Hematopoietic multipotent progenitor cell treated with erythropoietin and hydrocortisone succinate and interleukin-3 and kit ligand, for 6 days (in vitro differentiated cells): Measurements from ENCODE around the gene SEMA3C.
"Not testable (repeated sequence)": the region's sequence is repeated elsewhere in the genome, so short reads cannot be mapped to it uniquely, and the experiment has no call there.

ENCODE experiments used
- DNase-seq: peaks from one replicate; pipeline ENCODE4 v3.0.0-alpha.2; 2015

Gene SEMA3C

DNA sequence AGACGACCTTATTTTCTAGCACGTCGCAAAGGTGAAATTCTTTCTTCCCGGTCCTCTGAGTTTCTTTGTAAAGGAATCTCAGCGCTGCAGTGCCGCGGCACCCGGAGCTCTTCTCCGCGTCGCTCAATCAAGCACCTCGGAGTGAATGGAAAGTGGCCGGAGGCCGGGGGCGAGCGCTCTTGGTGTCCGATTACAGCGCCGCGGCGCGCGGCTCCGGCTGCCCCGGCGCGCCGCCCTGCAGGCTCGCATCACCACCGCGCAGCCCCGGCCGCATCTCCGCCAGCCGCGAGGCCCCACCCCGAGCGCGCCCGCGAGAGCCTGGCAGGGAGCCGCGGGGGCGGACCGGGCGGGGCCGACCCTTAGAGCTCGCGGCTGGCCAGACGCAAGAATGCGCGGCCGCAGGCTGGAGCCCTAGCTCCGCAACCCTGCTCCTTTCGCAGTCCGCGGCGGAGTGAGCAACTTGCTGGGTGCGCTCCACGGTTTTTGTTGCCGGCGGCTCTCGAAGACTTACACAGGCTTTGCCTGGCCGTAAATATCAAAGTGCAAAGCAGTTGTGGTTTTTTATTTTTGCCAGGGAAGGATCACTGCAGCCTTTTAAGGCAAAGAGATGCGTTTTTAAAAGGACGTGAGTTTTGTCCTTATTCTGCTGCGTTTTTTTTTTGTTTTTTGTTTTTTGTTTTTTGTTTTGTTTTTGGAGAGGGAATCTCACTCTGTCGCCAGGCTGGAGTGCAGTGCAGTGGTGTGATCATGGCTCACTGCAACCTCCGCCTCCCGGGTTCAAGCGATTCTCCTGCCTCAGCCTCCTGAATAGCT lies at the start of gene SEMA3C:
Gene SEMA3C (minus strand): TSS at position 143 of the 813 bp plus-strand sequence. CDS start 2,270 bp downstream, outside the sequence.
- peak; percentile 88 for DNase-seq

- DNase-seq = no peak
These were observed 49.8 kb upstream of the SEMA3C start for GRCh38 chr7:80968606-80969005.

DNA sequence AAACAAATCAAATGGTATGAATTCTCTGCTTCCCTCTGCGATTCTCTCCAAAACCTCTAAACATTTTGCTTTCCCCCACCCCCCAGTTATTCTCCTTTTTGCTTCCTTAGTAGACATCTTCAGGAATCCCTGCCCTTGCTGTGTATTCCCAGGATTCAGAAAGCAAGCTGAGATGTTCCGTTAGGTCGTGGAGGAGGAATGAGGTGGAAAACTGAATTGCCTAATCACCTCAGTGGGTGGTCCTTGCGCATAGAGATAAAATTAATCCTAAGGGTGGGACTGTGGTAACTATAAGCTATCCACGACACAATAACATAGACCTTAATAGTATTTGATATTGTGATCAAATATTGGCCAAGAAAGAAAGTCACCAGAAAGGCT lies 49.1 kb upstream of the SEMA3C start:
- no peak for DNase-seq

- peak; percentile 8 for DNase-seq
These were observed 48.4 kb upstream of the SEMA3C start for GRCh38 chr7:80967071-80967916.

DNA sequence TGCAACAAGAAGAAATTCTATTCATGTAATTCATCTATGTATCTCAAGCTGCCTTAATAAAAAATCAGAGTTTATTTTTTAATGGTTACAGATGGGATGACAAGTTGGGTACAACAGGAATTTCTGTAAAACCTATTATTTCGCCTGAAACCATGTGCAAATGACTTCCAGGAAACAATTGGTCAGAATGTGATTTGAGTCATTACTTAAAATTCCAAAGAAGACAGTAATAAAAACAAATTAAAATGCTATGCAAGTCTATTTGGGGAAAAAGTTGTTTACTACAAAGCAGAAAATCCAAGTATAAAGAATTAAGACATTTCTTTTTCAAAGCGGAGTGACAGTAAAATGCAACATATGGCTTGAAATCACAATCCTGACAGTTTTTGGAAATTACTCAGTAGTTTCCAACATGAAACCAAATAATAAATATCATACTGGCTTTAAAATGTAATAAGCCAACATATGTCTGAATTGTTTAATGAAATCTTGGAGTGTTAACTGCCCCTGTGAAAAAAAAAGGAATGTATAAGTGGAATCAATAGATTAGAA lies 41.5 kb upstream of the SEMA3C start:
- DNase-seq = no peak

DNA sequence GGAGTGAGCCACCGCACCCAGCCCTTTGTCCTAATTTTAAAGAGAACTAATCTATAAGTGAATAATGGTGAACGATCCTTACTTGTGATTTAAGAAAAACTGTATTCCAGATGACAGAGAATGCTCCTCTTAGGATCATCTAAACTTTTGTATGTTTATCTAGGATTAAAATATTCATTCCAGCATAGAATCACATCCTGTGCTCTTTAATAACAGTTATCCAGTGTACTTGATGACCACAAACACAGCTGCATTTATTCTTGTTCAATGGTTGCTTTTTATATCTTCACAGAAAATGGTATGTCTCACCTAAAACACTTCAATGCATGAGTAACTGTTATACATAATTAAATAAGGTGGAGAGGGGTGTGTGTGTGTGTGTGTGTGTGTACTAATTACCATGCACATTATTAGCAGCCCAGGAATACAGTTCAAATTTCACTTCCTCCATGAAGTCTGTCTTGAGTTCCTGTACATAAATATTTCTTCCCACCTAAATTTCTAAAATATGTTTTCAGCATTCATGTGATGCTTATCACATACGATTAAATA lies 38.5 kb upstream of the SEMA3C start:
- DNase-seq = no peak

DNA sequence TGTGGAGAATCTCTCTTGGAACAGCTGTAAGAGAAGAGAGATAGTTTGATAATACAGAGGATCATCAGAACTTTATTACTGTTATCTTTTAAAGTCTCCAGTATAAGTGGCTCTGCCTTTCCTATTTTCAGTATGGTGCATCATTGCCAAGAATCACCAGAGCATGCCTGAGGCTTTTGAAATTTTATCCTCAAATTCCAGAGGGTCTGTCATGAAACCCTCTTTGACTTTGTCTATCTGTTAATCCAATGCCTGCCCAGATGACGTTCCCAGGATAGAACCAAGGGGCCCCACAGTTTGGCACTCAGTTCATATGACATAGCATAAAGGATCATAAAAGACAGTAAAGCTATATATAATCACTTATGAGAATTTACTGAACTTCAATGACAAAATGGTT lies 35.3 kb upstream of the SEMA3C start:
- no peak for DNase-seq

DNA sequence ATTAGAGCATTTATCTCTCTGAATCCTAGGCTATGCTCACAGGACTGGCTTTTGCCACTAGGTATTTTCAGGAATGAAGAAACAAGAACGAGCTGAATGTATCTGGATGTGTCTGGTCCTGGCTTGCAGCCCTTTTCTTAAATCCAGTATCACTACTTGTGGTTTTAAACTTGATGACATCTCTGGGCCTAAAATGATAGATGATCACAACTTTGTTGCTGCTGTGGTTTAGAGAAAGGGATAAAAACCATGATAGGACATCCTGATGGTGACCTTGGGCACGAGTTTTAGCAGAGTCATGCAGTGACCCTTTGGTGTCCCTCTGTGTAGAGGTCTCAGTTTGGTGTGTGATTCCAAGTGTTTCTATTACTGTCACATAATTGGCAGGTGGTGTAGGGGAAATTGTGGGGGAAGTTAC lies 31.7 kb upstream of the SEMA3C start:
- DNase-seq = peak; percentile 5

DNA sequence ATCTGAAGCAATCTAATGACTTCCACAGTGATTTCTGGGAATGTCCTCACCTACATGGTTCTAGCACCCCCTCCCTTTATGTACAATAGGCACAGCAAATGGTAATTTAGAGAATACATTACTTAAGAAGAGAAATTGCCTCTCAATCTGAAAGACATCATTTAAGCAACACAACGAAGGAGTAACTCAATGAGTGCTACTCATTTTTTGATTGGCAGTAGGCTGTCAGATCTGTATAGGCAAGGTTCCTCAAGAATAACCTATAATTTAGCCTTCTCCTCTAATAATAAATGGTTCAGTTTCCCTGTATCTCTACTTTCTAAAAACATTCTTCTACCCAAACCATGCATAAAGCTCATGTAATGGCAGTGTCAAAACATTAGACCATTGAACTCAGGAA lies 30.6 kb upstream of the SEMA3C start:
- no peak for DNase-seq

DNA sequence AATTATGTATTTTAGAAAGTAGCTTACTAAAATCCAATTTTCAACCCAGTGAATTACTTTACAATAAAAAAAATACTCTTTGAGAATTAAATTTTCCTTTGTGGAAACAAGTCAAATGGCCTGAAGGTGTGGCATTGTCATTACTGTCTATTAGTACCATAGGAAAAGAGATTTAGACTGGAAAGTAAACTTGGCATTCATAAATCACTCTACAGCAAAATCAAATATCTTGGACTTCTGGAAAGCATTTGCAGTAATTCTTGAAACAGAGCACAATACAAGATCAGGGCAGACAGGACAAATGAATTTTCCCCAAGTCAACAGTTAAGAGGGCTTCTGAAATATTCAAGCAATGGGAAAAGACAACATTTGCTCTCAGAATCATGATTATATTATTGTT lies 28.0 kb upstream of the SEMA3C start:
- no peak for DNase-seq

- no peak for DNase-seq
These were observed 27.1 kb upstream of the SEMA3C start for GRCh38 chr7:80945976-80946375.

DNA sequence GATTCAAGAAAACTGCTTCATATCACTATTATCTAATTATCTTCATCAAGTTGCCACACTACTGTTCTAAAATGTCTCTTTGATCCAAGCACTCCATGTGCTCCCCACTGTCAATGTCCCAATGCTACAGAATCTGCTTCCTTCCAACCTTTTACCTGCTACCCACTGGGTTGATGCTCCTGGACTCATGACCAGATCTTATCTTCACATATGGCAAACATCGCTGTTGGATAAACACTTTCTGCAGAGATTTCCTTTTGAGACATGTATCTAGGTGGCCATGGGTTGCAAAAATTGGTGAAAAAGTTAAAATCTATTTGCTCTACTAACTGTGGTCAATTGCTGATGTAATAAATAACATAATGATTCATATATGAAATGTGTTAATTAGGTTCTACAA lies 24.5 kb upstream of the SEMA3C start:
- DNase-seq = no peak

DNA sequence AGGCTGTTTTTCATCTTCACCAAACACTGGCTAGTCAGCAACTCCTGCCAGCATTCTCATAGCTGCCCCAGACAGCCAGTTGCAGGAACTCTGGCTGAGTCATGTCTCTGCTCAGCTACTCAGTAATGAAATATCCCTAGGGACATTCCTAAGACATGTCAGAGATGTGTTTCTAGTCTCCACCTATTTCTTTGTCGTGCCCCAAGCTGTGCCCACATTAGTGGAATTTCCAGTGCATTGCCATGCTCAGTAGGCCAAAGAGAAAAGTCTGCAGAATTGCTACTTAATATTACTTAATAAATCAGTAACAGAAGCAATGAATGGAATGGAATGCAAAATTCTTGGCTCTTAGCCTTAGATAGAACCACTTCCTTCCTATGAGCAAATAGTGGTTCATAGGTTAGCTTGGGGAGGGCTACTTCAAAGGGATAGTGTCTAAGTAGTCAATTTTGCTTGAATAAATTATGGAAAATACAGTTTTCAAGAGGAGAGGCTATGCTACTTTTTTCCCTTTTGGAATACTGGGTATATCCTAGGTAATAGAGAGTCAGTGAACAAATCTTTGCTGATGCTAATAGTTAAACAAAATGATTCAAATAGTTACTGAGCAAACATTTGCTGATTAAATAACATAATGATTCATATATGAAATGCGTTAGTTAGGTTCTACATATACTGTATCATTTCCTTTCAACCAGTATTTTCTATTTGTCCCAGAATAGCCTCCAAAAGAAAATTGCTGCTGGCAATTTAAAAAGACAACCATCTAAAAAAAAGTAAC lies 23.6 kb upstream of the SEMA3C start:
- no peak for DNase-seq

DNA sequence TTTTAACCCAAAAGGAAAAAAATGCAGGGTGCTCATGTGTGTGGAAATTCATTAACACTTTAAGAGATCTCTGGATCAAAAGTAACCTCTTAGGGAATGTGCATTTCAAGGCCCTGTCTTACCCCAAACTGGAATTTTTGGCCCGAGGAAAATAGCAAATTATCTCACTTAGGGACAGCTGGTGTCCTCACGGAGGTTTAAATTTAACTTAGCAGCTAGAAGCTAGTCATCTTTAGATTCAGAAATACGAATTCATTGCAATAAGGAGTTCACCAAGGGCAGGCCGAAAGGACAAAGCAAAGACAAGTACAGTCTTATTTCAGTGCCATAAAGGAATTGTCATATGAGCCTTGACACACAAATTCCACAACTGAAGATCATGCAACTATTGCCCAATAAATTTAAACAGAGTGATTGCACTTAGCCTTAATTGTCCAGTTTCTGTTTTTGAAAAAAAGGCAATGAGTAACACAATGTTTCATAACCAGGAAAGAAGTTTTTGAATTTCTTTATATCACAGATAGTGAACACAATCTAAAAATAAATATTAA lies 22.4 kb upstream of the SEMA3C start:
- no peak for DNase-seq

DNA sequence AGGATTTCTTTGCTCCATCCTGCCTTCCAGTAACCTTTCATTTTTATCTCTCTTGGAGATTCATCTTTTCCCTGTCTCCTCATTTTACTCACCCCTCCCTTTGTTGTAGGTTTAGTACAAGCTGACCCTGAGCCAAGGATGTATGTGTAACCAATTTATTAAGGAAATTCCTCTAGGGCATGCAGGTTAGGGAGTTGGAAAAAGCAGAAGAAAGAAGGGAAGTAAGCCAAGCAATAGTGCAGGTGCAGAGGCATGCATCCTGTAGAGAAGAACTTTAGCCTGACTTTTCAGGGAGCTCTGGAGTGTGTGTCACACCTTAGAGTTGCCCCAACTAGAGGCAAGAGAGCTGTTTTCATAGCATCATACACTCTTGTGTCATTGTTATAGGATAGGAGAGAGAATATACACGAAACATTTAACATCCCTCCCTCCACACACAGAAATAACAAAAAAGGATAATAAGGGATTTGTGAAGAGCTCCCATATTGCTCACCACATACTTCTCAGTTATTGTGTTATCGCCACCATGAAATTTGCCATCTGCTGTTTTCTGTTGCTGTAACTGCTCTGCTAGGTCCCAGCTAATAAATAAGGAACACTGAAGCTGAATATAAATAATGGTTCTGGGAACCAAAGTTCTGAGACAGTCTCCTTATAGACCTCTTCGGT lies 21.8 kb upstream of the SEMA3C start:
- DNase-seq = no peak

- no peak for DNase-seq
These were observed 18.5 kb upstream of the SEMA3C start for GRCh38 chr7:80937336-80937735.

DNA sequence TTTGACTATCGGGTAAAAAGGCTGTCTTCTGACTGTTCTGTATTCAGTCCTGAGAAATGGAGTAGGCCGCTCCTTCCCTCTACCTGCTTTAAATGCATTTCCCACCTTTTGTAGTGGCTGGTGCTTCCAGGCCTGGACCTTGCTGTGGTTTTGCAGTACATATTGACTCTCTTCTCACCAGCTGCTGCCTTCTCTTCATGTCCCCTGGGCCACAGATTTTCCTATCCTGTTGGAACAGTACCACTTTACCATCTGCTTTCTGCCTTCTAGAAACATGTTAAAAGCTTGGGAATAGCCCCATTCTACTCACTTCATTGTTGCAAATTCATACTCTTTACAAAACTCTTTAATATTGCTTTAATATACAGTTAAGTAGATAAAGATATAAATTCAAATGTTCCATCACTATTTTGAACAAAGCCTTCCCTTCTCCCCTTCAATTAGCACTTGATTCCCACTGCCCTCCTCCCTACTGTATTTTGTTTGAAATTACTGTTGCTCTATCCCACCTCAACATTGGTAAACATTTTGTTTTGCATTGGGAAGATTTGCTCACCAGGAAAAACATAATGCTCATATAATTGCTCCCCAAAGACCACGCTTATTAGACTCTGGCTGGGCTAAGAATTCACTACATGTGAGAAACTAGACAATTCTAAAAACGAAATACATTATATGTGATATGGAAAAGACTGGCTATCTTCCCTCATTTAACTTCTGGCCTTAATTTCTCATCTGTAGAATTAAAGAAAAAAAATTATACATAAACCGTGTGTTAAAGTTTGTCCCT lies 17.3 kb upstream of the SEMA3C start:
- no peak for DNase-seq

DNA sequence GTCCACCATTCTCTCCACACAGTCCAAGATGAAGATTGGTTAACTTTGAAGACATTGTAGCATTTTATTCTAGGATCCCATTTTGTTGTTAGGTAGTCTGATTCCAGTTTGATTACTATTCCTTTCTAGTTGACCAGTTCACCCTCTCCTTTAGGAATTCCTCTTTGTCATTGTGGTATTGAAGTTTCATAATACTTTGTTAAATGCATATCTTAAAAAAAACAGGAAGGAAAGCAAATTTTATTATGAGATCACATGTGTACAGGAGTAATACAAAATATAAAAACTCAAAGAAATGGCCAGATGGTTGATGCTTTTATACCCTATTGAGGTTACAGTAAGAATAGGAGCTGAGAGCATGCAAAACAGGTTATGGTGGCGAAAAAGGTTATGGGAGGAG lies 15.5 kb upstream of the SEMA3C start:
- no peak for DNase-seq

- DNase-seq = no peak
These were observed 13.7 kb upstream of the SEMA3C start for GRCh38 chr7:80932536-80932935.

- DNase-seq = no peak
These were observed 10.8 kb upstream of the SEMA3C start for GRCh38 chr7:80929619-80930018.

- not testable (repeated sequence) for DNase-seq
These were observed 8.1 kb upstream of the SEMA3C start for GRCh38 chr7:80926955-80927354.
